ENCODE data around the gene FBLN2.

FBLN2 gene

GRCh38 chr3:13563911-13564310 is 15.0 kb downstream of the FBLN2 start:
- Histone ChIP-seq H3K14ac (ENCODE audit: low read length in 2 of 2) (no peak overlapping the region), H3K36me3 (ENCODE audit: control insufficient read depth in 1 of 2, insufficient read depth in 2 of 2, low read depth in 1 of 2, low read length in 2 of 2) (peaks cover 0 to 30% of the 10 kb centered on the region in 2 experiments), H2AFZ (ENCODE audit: low read depth, low read length) (no peak overlapping the region), H3K4me1 (ENCODE audit: control insufficient read depth, insufficient read depth, low read depth, low read length) (no peaks in the 10 kb centered on the region), H2BK15ac (ENCODE audit: low read depth, poor library complexity, severe bottlenecking) (no peak overlapping the region), H4K91ac (ENCODE audit: low read length) (no peak overlapping the region), H3K9me3 (ENCODE audit: control insufficient read depth, low read length) (no peaks in the 10 kb centered on the region), H3K23ac (ENCODE audit: low read length in 2 of 2) (no peak overlapping the region), H3K18ac (ENCODE audit: low read depth in 1 of 2, low read length in 2 of 2) (no peak overlapping the region), H3K79me1 (replicated peaks; ENCODE audit: low read length, poor library complexity, severe bottlenecking) (no peaks in the 10 kb centered on the region), H2BK120ac (ENCODE audit: low read depth, low read length) (no peak overlapping the region), H3K27ac (ENCODE audit: low read length, poor library complexity, severe bottlenecking) (no peak overlapping the region), H3K27me3 (ENCODE audit: control insufficient read depth in 1 of 2, insufficient read depth in 1 of 2, low read length in 2 of 2) (peaks cover 0 to 28% of the 10 kb centered on the region in 2 experiments), H2BK5ac (ENCODE audit: low read depth, low read length, poor library complexity, severe bottlenecking) (no peak overlapping the region), H4K8ac (ENCODE audit: low read length) (no peak overlapping the region), H3K9ac (ENCODE audit: low read length) (no peak overlapping the region), H3K4me3 (ENCODE audit: insufficient read depth in 1 of 2, low read depth in 1 of 2, low read length in 2 of 2) (no peak overlapping the region), H3K4ac (ENCODE audit: low read depth in 1 of 2, low read length in 2 of 2) (no peak overlapping the region), H2AK5ac (ENCODE audit: low read length, severe bottlenecking) (no peak overlapping the region), H3K4me2 (ENCODE audit: low read length, poor library complexity, severe bottlenecking) (no peak overlapping the region), H2BK12ac (ENCODE audit: low read length in 2 of 2) (no peak overlapping the region)
- 97% methylated on average over 4 of the region's 5 CpGs for WGBS
- no peak for DNase-seq

- Histone ChIP-seq H3K9me3 (ENCODE audit: control insufficient read depth, low read length) (no peaks in the 10 kb centered on the region), H2AK5ac (ENCODE audit: low read length, severe bottlenecking) (no peak overlapping the region), H2AFZ (ENCODE audit: low read depth, low read length) (no peak overlapping the region), H4K8ac (ENCODE audit: low read length) (no peak overlapping the region), H3K18ac (ENCODE audit: low read depth in 1 of 2, low read length in 2 of 2) (no peak overlapping the region), H3K79me1 (replicated peaks; ENCODE audit: low read length, poor library complexity, severe bottlenecking) (no peaks in the 10 kb centered on the region), H3K36me3 (ENCODE audit: control insufficient read depth in 1 of 2, insufficient read depth in 2 of 2, low read depth in 1 of 2, low read length in 2 of 2) (peaks cover 0 to 30% of the 10 kb centered on the region in 2 experiments), H3K4me1 (ENCODE audit: control insufficient read depth, insufficient read depth, low read depth, low read length) (no peaks in the 10 kb centered on the region), H2BK12ac (ENCODE audit: low read length in 2 of 2) (no peak overlapping the region), H4K91ac (ENCODE audit: low read length) (no peak overlapping the region), H3K27me3 (ENCODE audit: control insufficient read depth in 1 of 2, insufficient read depth in 1 of 2, low read length in 2 of 2) (peaks cover 0 to 24% of the 10 kb centered on the region in 2 experiments), H3K27ac (ENCODE audit: low read length, poor library complexity, severe bottlenecking) (no peak overlapping the region), H3K9ac (ENCODE audit: low read length) (no peak overlapping the region), H3K4ac (ENCODE audit: low read depth in 1 of 2, low read length in 2 of 2) (no peak overlapping the region), H3K4me3 (ENCODE audit: insufficient read depth in 1 of 2, low read depth in 1 of 2, low read length in 2 of 2) (no peak overlapping the region), H2BK15ac (ENCODE audit: low read depth, poor library complexity, severe bottlenecking) (no peak overlapping the region), H2BK120ac (ENCODE audit: low read depth, low read length) (no peak overlapping the region), H3K14ac (ENCODE audit: low read length in 2 of 2) (no peak overlapping the region), H3K4me2 (ENCODE audit: low read length, poor library complexity, severe bottlenecking) (no peak overlapping the region), H2BK5ac (ENCODE audit: low read depth, low read length, poor library complexity, severe bottlenecking) (no peak overlapping the region), H3K23ac (ENCODE audit: low read length in 2 of 2) (no peak overlapping the region)
- WGBS: 86% methylated on average over 14 of the region's 14 CpGs
- no peak for DNase-seq
Measured at GRCh38 chr3:13564751-13565560, 16.0 kb downstream of the FBLN2 start.

GRCh38 chr3:13565581-13566452 is 16.9 kb downstream of the FBLN2 start:
- Histone ChIP-seq H3K36me3 (ENCODE audit: control insufficient read depth in 1 of 2, insufficient read depth in 2 of 2, low read depth in 1 of 2, low read length in 2 of 2) (peaks cover 0 to 26% of the 10 kb centered on the region in 2 experiments), H4K91ac (ENCODE audit: low read length) (no peak overlapping the region), H3K27ac (ENCODE audit: low read length, poor library complexity, severe bottlenecking) (no peak overlapping the region), H4K8ac (ENCODE audit: low read length) (no peak overlapping the region), H3K9ac (ENCODE audit: low read length) (peak overlapping the region; percentile 14), H3K27me3 (ENCODE audit: control insufficient read depth in 1 of 2, insufficient read depth in 1 of 2, low read length in 2 of 2) (peaks cover 0 to 24% of the 10 kb centered on the region in 2 experiments), H3K4ac (ENCODE audit: low read depth in 1 of 2, low read length in 2 of 2) (no peak overlapping the region), H3K4me1 (ENCODE audit: control insufficient read depth, insufficient read depth, low read depth, low read length) (no peaks in the 10 kb centered on the region), H2AFZ (ENCODE audit: low read depth, low read length) (no peak overlapping the region), H3K23ac (ENCODE audit: low read length in 2 of 2) (no peak overlapping the region), H3K14ac (ENCODE audit: low read length in 2 of 2) (peak overlapping the region in 1 of 2 experiments; percentile 61), H2BK15ac (ENCODE audit: low read depth, poor library complexity, severe bottlenecking) (no peak overlapping the region), H3K9me3 (ENCODE audit: control insufficient read depth, low read length) (no peaks in the 10 kb centered on the region), H2BK5ac (ENCODE audit: low read depth, low read length, poor library complexity, severe bottlenecking) (no peak overlapping the region), H2AK5ac (ENCODE audit: low read length, severe bottlenecking) (no peak overlapping the region), H2BK12ac (ENCODE audit: low read length in 2 of 2) (no peak overlapping the region), H3K18ac (ENCODE audit: low read depth in 1 of 2, low read length in 2 of 2) (no peak overlapping the region), H3K4me3 (ENCODE audit: insufficient read depth in 1 of 2, low read depth in 1 of 2, low read length in 2 of 2) (no peak overlapping the region), H2BK120ac (ENCODE audit: low read depth, low read length) (no peak overlapping the region), H3K4me2 (ENCODE audit: low read length, poor library complexity, severe bottlenecking) (no peak overlapping the region), H3K79me1 (replicated peaks; ENCODE audit: low read length, poor library complexity, severe bottlenecking) (no peaks in the 10 kb centered on the region)
- DNase-seq: no peak
- WGBS: 77% methylated on average over 14 of the region's 17 CpGs

GRCh38 chr3:13566453-13566748 is 17.5 kb downstream of the FBLN2 start:
- Histone ChIP-seq H3K36me3 (ENCODE audit: control insufficient read depth in 1 of 2, insufficient read depth in 2 of 2, low read depth in 1 of 2, low read length in 2 of 2) (peaks cover 0 to 26% of the 10 kb centered on the region in 2 experiments), H3K18ac (ENCODE audit: low read depth in 1 of 2, low read length in 2 of 2) (no peak overlapping the region), H2BK12ac (ENCODE audit: low read length in 2 of 2) (no peak overlapping the region), H2BK15ac (ENCODE audit: low read depth, poor library complexity, severe bottlenecking) (no peak overlapping the region), H2BK5ac (ENCODE audit: low read depth, low read length, poor library complexity, severe bottlenecking) (no peak overlapping the region), H3K27me3 (ENCODE audit: control insufficient read depth in 1 of 2, insufficient read depth in 1 of 2, low read length in 2 of 2) (peaks cover 0 to 19% of the 10 kb centered on the region in 2 experiments), H3K4me2 (ENCODE audit: low read length, poor library complexity, severe bottlenecking) (no peak overlapping the region), H3K4me1 (ENCODE audit: control insufficient read depth, insufficient read depth, low read depth, low read length) (no peaks in the 10 kb centered on the region), H2AFZ (ENCODE audit: low read depth, low read length) (no peak overlapping the region), H4K91ac (ENCODE audit: low read length) (no peak overlapping the region), H3K14ac (ENCODE audit: low read length in 2 of 2) (peak overlapping the region in 1 of 2 experiments; percentile 61), H2BK120ac (ENCODE audit: low read depth, low read length) (no peak overlapping the region), H3K9me3 (ENCODE audit: control insufficient read depth, low read length) (no peaks in the 10 kb centered on the region), H3K4ac (ENCODE audit: low read depth in 1 of 2, low read length in 2 of 2) (no peak overlapping the region), H3K27ac (ENCODE audit: low read length, poor library complexity, severe bottlenecking) (no peak overlapping the region), H2AK5ac (ENCODE audit: low read length, severe bottlenecking) (no peak overlapping the region), H4K8ac (ENCODE audit: low read length) (no peak overlapping the region), H3K23ac (ENCODE audit: low read length in 2 of 2) (no peak overlapping the region), H3K9ac (ENCODE audit: low read length) (peak overlapping the region; percentile 14), H3K79me1 (replicated peaks; ENCODE audit: low read length, poor library complexity, severe bottlenecking) (no peaks in the 10 kb centered on the region), H3K4me3 (ENCODE audit: insufficient read depth in 1 of 2, low read depth in 1 of 2, low read length in 2 of 2) (no peak overlapping the region)
- DNase-seq: no peak
- WGBS: 72% methylated on average over 5 of the region's 5 CpGs

All from mesenchymal stem cell (in vitro differentiated cells and primary cell).